Measurements from ENCODE around the gene PQBP1.

DNA sequence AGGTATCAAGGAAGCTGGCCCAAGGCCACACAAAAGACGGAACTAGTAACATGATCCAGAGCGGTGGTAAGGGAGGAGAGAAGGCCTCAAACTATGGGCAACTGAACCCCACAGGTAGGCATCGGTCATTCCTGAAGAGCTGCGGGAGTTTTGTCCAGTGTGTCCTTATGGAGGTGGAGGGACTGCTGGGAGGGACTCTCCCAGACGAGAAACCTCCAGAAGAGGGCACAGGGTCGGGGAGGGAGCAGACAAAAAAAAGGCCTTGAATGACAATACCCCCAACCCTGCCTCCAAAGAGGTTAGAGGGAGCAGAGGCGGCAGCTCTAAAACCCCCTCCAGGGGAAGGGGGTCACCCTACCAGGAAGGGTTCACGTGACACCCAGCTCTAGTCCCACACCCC is 6.5 kb downstream of the PQBP1 start:
- TF ChIP-seq, protein P1, sequence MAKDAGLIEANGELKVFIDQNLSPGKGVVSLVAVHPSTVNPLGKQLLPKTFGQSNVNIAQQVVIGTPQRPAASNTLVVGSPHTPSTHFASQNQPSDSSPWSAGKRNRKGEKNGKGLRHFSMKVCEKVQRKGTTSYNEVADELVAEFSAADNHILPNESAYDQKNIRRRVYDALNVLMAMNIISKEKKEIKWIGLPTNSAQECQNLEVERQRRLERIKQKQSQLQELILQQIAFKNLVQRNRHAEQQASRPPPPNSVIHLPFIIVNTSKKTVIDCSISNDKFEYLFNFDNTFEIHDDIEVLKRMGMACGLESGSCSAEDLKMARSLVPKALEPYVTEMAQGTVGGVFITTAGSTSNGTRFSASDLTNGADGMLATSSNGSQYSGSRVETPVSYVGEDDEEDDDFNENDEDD (CRISPR knock-in tag; IDR thresholded peaks at IDR 0.05; ENCODE audit: borderline replicate concordance): no peak
- TF ChIP-seq, protein P2, sequence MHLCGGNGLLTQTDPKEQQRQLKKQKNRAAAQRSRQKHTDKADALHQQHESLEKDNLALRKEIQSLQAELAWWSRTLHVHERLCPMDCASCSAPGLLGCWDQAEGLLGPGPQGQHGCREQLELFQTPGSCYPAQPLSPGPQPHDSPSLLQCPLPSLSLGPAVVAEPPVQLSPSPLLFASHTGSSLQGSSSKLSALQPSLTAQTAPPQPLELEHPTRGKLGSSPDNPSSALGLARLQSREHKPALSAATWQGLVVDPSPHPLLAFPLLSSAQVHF (CRISPR knock-in tag; IDR thresholded peaks at IDR 0.05): no peak
- no peak for TF ChIP-seq MTA3 (CRISPR knock-in tag; IDR thresholded peaks at IDR 0.05)
- no peak for TF ChIP-seq NBN (conservative IDR thresholded peaks at IDR 0.05)
- no peak for TF ChIP-seq CCDC6 (CRISPR knock-in tag; IDR thresholded peaks at IDR 0.05)
- TF ChIP-seq RARA (CRISPR knock-in tag; IDR thresholded peaks at IDR 0.05): no peak
- TF ChIP-seq, protein P3, sequence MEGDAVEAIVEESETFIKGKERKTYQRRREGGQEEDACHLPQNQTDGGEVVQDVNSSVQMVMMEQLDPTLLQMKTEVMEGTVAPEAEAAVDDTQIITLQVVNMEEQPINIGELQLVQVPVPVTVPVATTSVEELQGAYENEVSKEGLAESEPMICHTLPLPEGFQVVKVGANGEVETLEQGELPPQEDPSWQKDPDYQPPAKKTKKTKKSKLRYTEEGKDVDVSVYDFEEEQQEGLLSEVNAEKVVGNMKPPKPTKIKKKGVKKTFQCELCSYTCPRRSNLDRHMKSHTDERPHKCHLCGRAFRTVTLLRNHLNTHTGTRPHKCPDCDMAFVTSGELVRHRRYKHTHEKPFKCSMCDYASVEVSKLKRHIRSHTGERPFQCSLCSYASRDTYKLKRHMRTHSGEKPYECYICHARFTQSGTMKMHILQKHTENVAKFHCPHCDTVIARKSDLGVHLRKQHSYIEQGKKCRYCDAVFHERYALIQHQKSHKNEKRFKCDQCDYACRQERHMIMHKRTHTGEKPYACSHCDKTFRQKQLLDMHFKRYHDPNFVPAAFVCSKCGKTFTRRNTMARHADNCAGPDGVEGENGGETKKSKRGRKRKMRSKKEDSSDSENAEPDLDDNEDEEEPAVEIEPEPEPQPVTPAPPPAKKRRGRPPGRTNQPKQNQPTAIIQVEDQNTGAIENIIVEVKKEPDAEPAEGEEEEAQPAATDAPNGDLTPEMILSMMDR (CRISPR knock-in tag; IDR thresholded peaks at IDR 0.05): no peak
- TF ChIP-seq ZNF263 (CRISPR knock-in tag; IDR thresholded peaks at IDR 0.05): no peak
